GM12865 (cell line): Measurements from ENCODE around the gene C4orf54.

Experiments
- DNase-seq: peaks from one replicate; pipeline ENCODE4 v3.0.0; 2010; ENCODE audit warnings: low read depth
- H3K4me3 ChIP-seq: 2 replicates; pipeline ENCODE4 v1.5.1; 2011; ENCODE audit warnings: mild to moderate bottlenecking, low read depth, low read length, control low read depth
- TF ChIP-seq, protein P1 (sequence below): IDR thresholded peaks from 2 replicates; pipeline ENCODE4 v1.5.1; 2011; ENCODE audit warnings: low read length, control low read depth, low read depth, inconsistent platforms; ENCODE audit not compliant: insufficient read depth; ENCODE audit errors: missing control alignments

C4orf54 gene

DNA sequence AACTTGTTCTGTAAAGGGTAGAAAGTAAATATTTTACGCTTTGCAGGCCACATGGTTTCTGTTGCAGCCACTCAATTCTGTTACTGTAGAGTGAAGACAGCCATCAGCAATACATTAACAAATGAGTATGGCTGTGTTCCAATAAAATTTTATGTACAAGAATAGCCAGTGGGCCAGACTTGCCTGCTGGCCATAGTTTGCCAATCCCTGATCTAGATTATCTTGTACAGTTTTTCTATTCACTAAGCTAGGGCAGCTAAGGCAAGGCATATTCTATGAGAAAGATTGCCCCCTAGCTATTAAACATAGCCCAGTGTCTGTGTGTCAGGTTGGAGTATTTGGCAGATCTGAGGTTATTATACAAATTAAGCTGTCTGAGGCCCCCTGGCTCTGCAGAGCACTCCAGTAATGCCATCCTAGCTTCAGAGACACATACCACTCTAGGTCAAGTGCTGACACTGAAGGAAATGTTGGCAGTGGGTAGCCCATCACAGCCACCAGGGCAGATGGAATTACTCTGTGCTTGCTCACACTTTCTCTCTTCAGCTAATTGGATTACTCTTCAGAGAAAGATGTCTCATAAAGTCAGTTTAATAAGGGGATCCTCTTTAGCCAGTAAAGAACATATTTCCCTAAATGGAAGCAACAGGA, 42.3 kb downstream of the C4orf54 start:
- TF ChIP-seq, protein P1, sequence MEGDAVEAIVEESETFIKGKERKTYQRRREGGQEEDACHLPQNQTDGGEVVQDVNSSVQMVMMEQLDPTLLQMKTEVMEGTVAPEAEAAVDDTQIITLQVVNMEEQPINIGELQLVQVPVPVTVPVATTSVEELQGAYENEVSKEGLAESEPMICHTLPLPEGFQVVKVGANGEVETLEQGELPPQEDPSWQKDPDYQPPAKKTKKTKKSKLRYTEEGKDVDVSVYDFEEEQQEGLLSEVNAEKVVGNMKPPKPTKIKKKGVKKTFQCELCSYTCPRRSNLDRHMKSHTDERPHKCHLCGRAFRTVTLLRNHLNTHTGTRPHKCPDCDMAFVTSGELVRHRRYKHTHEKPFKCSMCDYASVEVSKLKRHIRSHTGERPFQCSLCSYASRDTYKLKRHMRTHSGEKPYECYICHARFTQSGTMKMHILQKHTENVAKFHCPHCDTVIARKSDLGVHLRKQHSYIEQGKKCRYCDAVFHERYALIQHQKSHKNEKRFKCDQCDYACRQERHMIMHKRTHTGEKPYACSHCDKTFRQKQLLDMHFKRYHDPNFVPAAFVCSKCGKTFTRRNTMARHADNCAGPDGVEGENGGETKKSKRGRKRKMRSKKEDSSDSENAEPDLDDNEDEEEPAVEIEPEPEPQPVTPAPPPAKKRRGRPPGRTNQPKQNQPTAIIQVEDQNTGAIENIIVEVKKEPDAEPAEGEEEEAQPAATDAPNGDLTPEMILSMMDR: no peak
- no peak for DNase-seq
- H3K4me3 ChIP-seq: no peak overlapping the region

DNA sequence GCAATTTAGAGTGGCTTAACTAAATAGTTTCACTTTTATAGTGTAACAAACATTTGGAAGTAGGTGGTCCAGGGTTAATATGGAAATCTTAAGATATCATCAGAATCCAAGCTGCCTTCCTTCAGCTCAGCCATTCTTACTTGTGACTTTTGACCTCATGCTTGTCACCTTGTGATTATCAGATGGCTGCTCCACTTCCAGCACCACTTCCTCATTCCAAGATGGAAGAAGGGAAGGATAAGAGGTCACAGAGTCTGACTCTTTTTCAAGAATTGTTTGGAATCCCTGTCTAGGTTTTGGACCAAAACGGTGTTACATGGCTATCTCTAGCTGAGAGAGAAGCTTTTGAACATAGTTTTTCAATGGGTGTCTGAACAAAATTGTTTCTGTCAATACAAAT, 43.1 kb downstream of the C4orf54 start:
- TF ChIP-seq, protein P1: no peak
- no peak for DNase-seq
- H3K4me3 ChIP-seq: no peak overlapping the region

DNA sequence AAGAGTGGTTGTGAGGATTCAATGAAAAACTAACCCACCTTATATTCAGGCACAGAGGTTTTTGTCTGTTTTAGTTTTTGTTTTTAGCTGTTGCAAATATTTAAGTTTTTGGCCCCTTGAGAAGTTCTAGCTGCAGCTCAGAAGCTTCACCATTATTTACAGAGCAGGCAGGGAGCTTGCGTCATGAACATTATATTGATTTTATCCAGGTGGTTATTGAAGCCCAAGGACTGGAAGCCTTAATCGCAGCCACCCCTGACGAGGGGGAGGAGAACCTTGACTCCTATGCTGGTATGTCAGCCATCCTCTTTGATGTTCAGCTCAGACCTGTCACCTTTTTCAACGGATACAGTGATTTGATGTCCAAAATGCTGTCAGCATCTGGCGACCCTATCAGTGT, 44.9 kb downstream of the C4orf54 start:
- no peak for DNase-seq
- H3K4me3 ChIP-seq: no peak overlapping the region
- TF ChIP-seq, protein P1: no peak

DNA sequence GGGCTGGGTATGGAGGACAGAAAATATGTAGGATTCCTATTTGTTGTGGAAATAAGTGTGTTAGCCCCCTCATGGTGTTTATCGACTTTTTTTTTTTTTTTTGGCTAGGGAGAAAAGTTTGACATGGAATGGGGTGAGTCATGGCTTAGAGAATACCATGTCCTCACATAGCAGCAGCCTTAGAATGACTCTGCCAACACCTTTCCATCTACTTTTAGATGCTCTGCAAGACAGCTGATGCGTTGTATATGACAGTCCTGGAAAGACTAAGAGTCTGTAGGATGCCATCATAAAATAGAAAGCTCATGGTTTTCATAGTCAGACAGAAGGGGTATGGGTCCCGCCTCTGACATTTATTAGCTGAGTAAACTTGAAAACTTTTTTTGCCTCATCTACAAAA, 45.3 kb downstream of the C4orf54 start:
- TF ChIP-seq, protein P1: no peak

DNA sequence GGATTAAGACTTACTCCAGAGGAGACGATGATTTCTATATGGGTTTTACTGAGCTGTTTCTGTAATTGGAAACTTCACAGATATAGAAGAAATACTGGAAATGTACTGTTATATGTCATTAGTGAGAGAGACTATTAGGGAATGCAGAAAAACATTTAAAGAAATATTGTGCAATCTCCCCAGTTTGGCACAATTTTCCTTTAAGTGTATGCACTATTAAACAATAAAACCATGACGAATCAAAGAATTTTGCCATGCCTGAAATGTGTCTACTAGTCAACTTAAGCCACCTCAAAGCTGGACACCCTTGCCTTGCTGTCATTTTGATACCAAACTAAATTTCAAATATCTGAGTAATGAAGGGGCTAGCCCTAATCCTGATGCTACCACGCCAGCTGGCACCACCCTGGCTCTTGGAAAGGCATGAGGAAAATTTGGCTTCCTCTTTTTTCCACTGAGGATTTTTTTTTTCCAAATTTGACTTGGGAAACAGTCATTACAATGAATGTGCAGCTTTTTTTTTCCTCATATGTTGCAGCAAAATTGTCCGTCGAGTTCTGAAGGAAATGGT, 46.9 kb downstream of the C4orf54 start:
- TF ChIP-seq, protein P1: no peak
- H3K4me3 ChIP-seq: no peak overlapping the region
- no peak for DNase-seq

More for the DNA sequence above, 45.3 kb downstream of the C4orf54 start:
- H3K4me3 ChIP-seq: no peak overlapping the region
- DNase-seq: no peak

DNA sequence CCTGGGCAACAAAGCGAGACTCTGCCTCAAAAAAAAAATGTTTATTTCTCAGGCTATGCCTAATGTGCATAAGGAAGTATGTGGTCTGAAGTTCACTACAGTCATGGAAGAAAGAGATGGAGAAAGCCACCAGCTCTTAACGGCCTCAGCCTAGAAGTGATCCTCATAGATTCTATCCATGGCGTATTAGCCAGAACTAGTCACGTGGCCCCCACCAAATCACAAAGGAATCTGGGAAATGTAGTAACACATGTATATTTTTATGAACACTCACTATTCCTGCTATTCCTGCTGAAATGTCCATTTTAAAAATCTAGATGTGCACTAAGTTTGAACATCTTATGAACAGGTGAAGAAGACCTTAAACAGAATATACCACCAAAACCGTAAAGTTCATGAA, 49.2 kb downstream of the C4orf54 start:
- H3K4me3 ChIP-seq: no peak overlapping the region
- TF ChIP-seq, protein P1: no peak
- no peak for DNase-seq
